MG63 (cell line): ENCODE data around the gene DNAJB4. TPM values are rescaled to one million over a fixed set of nuclear protein-coding genes. Genes with fewer than 3 reads are reported as not detected.

Source experiments
- total RNA-seq: library from RNA; depleted of rRNA; stranded (reverse); fragments of >200 nt; shearing (Covaris generic); gene quantifications from 2 replicates; pipeline ENCODE4 v1.2.3, GENCODE V29; 2014; ENCODE audit warnings: low replicate concordance; rRNA removed

Gene DNAJB4
- total RNA-seq, 1 experiment from 2014 or later, result 20.9 TPM

Other genes with a start within 250 kb of the DNAJB4 start
- 68.1 and 81.6 TPM in 2 replicates for gene USP33, start 245.1 kb upstream of the DNAJB4 start, total RNA-seq
- gene MIGA1, start 225.3 kb upstream of the DNAJB4 start, total RNA-seq, result 2.7 and 3.5 TPM in 2 replicates
- gene NEXN, start 116.3 kb upstream of the DNAJB4 start, total RNA-seq, result 2.4 and 3.3 TPM in 2 replicates
- 183 and 225 TPM in 2 replicates for gene FUBP1, start 25.9 kb upstream of the DNAJB4 start, total RNA-seq
- gene GIPC2, start 41.0 kb downstream of the DNAJB4 start, total RNA-seq, result 0.10 TPM in 1 of 2 replicates, not detected in the other